Measurements from ENCODE around the gene SUMO1. TPM values are rescaled to one million over a fixed set of nuclear protein-coding genes. Genes with fewer than 3 reads are reported as not detected.

The SUMO1 gene
- total RNA-seq, 1 donor from 2014 or later: 157 TPM

GRCh38 chr2:202169832-202170424 is 68.5 kb downstream of the SUMO1 start:
- no peaks in the 10 kb centered on the region for H4K20me1 ChIP-seq (ENCODE audit: insufficient read depth, low read length)
- H3K4me2 ChIP-seq (ENCODE audit: low read length): no peak overlapping the region
- FAIRE-seq (no peak), DNase-seq (ENCODE audit: low read depth) (no peak)
- H3K9me3 Mint-ChIP-seq (ENCODE audit: unreplicated experiment): no peaks in the 10 kb centered on the region
- no peaks in the 10 kb centered on the region for H3K36me3 Mint-ChIP-seq (ENCODE audit: low read depth, unreplicated experiment)
- H3K9me3 ChIP-seq (ENCODE audit: insufficient read depth, low read depth, low read length): no peaks in the 10 kb centered on the region
- no peak overlapping the region for H3K4me3 ChIP-seq (ENCODE audit: insufficient read depth, low read depth, low read length)
- no peak overlapping the region for H3K4me3 Mint-ChIP-seq (ENCODE audit: unreplicated experiment)
- H3K27ac ChIP-seq (ENCODE audit: low read depth, low read length): no peak overlapping the region
- H3K79me2 ChIP-seq (ENCODE audit: insufficient read depth, low read length): no peaks in the 10 kb centered on the region
- no peak overlapping the region for H3K9ac ChIP-seq (ENCODE audit: low read length)
- H3K27me3 Mint-ChIP-seq (ENCODE audit: low read depth, unreplicated experiment): peaks cover 18% of the 10 kb centered on the region
- no peak overlapping the region for H3K27ac Mint-ChIP-seq (ENCODE audit: unreplicated experiment)
- H2AFZ ChIP-seq (ENCODE audit: low read depth, low read length): no peak overlapping the region
- no peaks in the 10 kb centered on the region for H3K36me3 ChIP-seq (ENCODE audit: insufficient read depth, low read length)
- TF ChIP-seq CTCF (IDR thresholded peaks at IDR 0.05; ENCODE audit: insufficient read depth, low read depth, low read length) (no peak), EZH2 (IDR thresholded peaks at IDR 0.05; ENCODE audit: insufficient read depth, low read length) (no peak)
- H3K27me3 ChIP-seq (ENCODE audit: insufficient read depth, low read length): no peaks in the 10 kb centered on the region
- H3K4me1 ChIP-seq (ENCODE audit: insufficient read depth, low read length): peaks cover 3% of the 10 kb centered on the region
- no peaks in the 10 kb centered on the region for H3K4me1 Mint-ChIP-seq (ENCODE audit: low read depth, unreplicated experiment)

- no peak overlapping the region for H3K27ac ChIP-seq (ENCODE audit: low read depth, low read length)
- no peak for FAIRE-seq
- peaks cover 4% of the 10 kb centered on the region for H3K4me1 Mint-ChIP-seq (ENCODE audit: low read depth, unreplicated experiment)
Measured at GRCh38 chr2:202169131-202169530, 69.3 kb downstream of the SUMO1 start.

More at GRCh38 chr2:202169131-202169530, 69.3 kb downstream of the SUMO1 start:
- H3K9ac ChIP-seq (ENCODE audit: low read length): no peak overlapping the region
- no peaks in the 10 kb centered on the region for H3K27me3 ChIP-seq (ENCODE audit: insufficient read depth, low read length)
- Mint-ChIP-seq H3K36me3 (ENCODE audit: low read depth, unreplicated experiment) (no peaks in the 10 kb centered on the region), H3K4me3 (ENCODE audit: unreplicated experiment) (no peak overlapping the region), H3K9me3 (ENCODE audit: unreplicated experiment) (no peaks in the 10 kb centered on the region), H3K27me3 (ENCODE audit: low read depth, unreplicated experiment) (peaks cover 18% of the 10 kb centered on the region), H3K27ac (ENCODE audit: unreplicated experiment) (no peak overlapping the region)
- no peak for TF ChIP-seq CTCF (IDR thresholded peaks at IDR 0.05; ENCODE audit: insufficient read depth, low read depth, low read length)
- TF ChIP-seq EZH2 (IDR thresholded peaks at IDR 0.05; ENCODE audit: insufficient read depth, low read length): no peak
- H4K20me1 ChIP-seq (ENCODE audit: insufficient read depth, low read length): no peaks in the 10 kb centered on the region
- no peaks in the 10 kb centered on the region for H3K36me3 ChIP-seq (ENCODE audit: insufficient read depth, low read length)
- peaks cover 3% of the 10 kb centered on the region for H3K4me1 ChIP-seq (ENCODE audit: insufficient read depth, low read length)
- H3K4me3 ChIP-seq (ENCODE audit: insufficient read depth, low read depth, low read length): no peak overlapping the region
- H2AFZ ChIP-seq (ENCODE audit: low read depth, low read length): no peak overlapping the region
- no peak for DNase-seq (ENCODE audit: low read depth)
- H3K4me2 ChIP-seq (ENCODE audit: low read length): no peak overlapping the region
- no peaks in the 10 kb centered on the region for H3K9me3 ChIP-seq (ENCODE audit: insufficient read depth, low read depth, low read length)
- H3K79me2 ChIP-seq (ENCODE audit: insufficient read depth, low read length): no peaks in the 10 kb centered on the region

Measured in astrocyte (in vitro differentiated cells and primary cell).